ENCODE measurements around the gene POPDC2. TPM values are rescaled to one million over a fixed set of nuclear protein-coding genes. Genes with fewer than 3 reads are reported as not detected.
"Not testable (repeated sequence)": the region's sequence is repeated elsewhere in the genome, so short reads cannot be mapped to it uniquely, and the experiment has no call there.

The POPDC2 gene
- total RNA-seq, 1 experiment from 2014 or later = 0.37 TPM

- Mint-ChIP-seq H3K27ac (no peak overlapping the region), H3K4me1 (peaks cover 18 to 21% of the 10 kb centered on the region in 2 experiments), H3K9me3 (no peaks in the 10 kb centered on the region), H3K27me3 (ENCODE audit: low read depth) (no peaks in the 10 kb centered on the region), H3K36me3 (ENCODE audit: insufficient read depth in 1 of 3, low read depth in 3 of 3) (peaks cover under 1 to 9% (median 4%) of the 10 kb centered on the region in 3 experiments), H3K4me3 (no peak overlapping the region)
- H3K14ac ChIP-seq (ENCODE audit: insufficient read depth, low read length) = no peak overlapping the region
- no peak overlapping the region for H2AK5ac ChIP-seq (ENCODE audit: insufficient read length, low read length)
- TF ChIP-seq CTCF (conservative IDR thresholded peaks at IDR 0.05) = no peak
- H3K4ac ChIP-seq (ENCODE audit: low read depth, low read length) = no peak overlapping the region
- no peak for DNase-seq
- H4K91ac ChIP-seq (ENCODE audit: insufficient read length, low read depth, low read length) = no peak overlapping the region
- no peak overlapping the region for H2BK20ac ChIP-seq (ENCODE audit: low read depth, low read length, poor library complexity, severe bottlenecking)
- no peak overlapping the region for H3K18ac ChIP-seq (ENCODE audit: insufficient read length, low read depth, low read length)
- H3T11ph ChIP-seq (ENCODE audit: low read length) = no peak overlapping the region
- H3K4me1 ChIP-seq (ENCODE audit: insufficient read depth, low read length) = no peaks in the 10 kb centered on the region
- H2BK12ac ChIP-seq (ENCODE audit: insufficient read length, low read depth, low read length) = no peak overlapping the region
- no peak overlapping the region for H2BK5ac ChIP-seq (ENCODE audit: insufficient read length, low read length)
- H2BK15ac ChIP-seq (ENCODE audit: low read depth, low read length) = no peak overlapping the region
- no peaks in the 10 kb centered on the region for H4K20me1 ChIP-seq (ENCODE audit: control insufficient read depth, insufficient read depth, insufficient read length)
- peaks cover 5% of the 10 kb centered on the region; the same call in 1 of the 2 replicates for H3K79me2 ChIP-seq (ENCODE audit: insufficient read depth, low read length)
- no peak overlapping the region for H4K8ac ChIP-seq (replicated peaks; ENCODE audit: insufficient read length, low read depth, low read length)
- no peak overlapping the region for H3K9ac ChIP-seq (ENCODE audit: extremely low read depth, insufficient read length, low read length)
- no peak overlapping the region for H2AFZ ChIP-seq (ENCODE audit: low read length)
- H3K4me2 ChIP-seq (ENCODE audit: insufficient read depth, insufficient read length, low read length) = no peak overlapping the region
- H3K27ac ChIP-seq (ENCODE audit: insufficient read length, low read depth, low read length) = no peak overlapping the region
- no peaks in the 10 kb centered on the region for H3K9me3 ChIP-seq (ENCODE audit: control insufficient read depth, low read depth, low read length)
- H3K79me1 ChIP-seq (ENCODE audit: insufficient read depth, low read depth, low read length, poor library complexity, severe bottlenecking) = no peaks in the 10 kb centered on the region
- H3K56ac ChIP-seq (ENCODE audit: insufficient read length, low read depth, low read length) = no peak overlapping the region
- H4K5ac ChIP-seq (ENCODE audit: insufficient read length, low read depth, low read length) = no peak overlapping the region
- H2BK120ac ChIP-seq (ENCODE audit: low read depth, low read length, poor library complexity, severe bottlenecking) = no peak overlapping the region
- H3K27me3 ChIP-seq (ENCODE audit: insufficient read depth, low read length) = no peaks in the 10 kb centered on the region
- no peaks in the 10 kb centered on the region for H3K23me2 ChIP-seq (ENCODE audit: insufficient read length, low read depth, low read length, poor library complexity, severe bottlenecking)
- no peak overlapping the region for H3K23ac ChIP-seq (ENCODE audit: insufficient read length, low read depth, low read length)
Measured at GRCh38 chr3:119679874-119680273, 19.5 kb upstream of the POPDC2 start.

- not testable (repeated sequence) for H3K23me2 ChIP-seq (ENCODE audit: insufficient read length, low read depth, low read length, poor library complexity, severe bottlenecking); H3T11ph ChIP-seq (ENCODE audit: low read length); H3K18ac ChIP-seq (ENCODE audit: insufficient read length, low read depth, low read length); H3K56ac ChIP-seq (ENCODE audit: insufficient read length, low read depth, low read length); H2BK5ac ChIP-seq (ENCODE audit: insufficient read length, low read length); H4K91ac ChIP-seq (ENCODE audit: insufficient read length, low read depth, low read length); H3K4me3 Mint-ChIP-seq; H2BK15ac ChIP-seq (ENCODE audit: low read depth, low read length); H4K5ac ChIP-seq (ENCODE audit: insufficient read length, low read depth, low read length); H3K27ac Mint-ChIP-seq; H4K20me1 ChIP-seq (ENCODE audit: control insufficient read depth, insufficient read depth, insufficient read length); H3K27ac ChIP-seq (ENCODE audit: insufficient read length, low read depth, low read length); H3K79me1 ChIP-seq (ENCODE audit: insufficient read depth, low read depth, low read length, poor library complexity, severe bottlenecking); H2BK120ac ChIP-seq (ENCODE audit: low read depth, low read length, poor library complexity, severe bottlenecking); H3K14ac ChIP-seq (ENCODE audit: insufficient read depth, low read length); H3K79me2 ChIP-seq (ENCODE audit: insufficient read depth, low read length); H2AFZ ChIP-seq (ENCODE audit: low read length); H3K4me2 ChIP-seq (ENCODE audit: insufficient read depth, insufficient read length, low read length); H3K4ac ChIP-seq (ENCODE audit: low read depth, low read length); H2BK12ac ChIP-seq (ENCODE audit: insufficient read length, low read depth, low read length); H3K9me3 ChIP-seq (ENCODE audit: control insufficient read depth, low read depth, low read length); H3K9me3 Mint-ChIP-seq; H3K9ac ChIP-seq (ENCODE audit: extremely low read depth, insufficient read length, low read length); H2BK20ac ChIP-seq (ENCODE audit: low read depth, low read length, poor library complexity, severe bottlenecking); H3K4me1 ChIP-seq (ENCODE audit: insufficient read depth, low read length); H2AK5ac ChIP-seq (ENCODE audit: insufficient read length, low read length); H3K27me3 Mint-ChIP-seq (ENCODE audit: low read depth); DNase-seq; H3K23ac ChIP-seq (ENCODE audit: insufficient read length, low read depth, low read length); H4K8ac ChIP-seq (replicated peaks; ENCODE audit: insufficient read length, low read depth, low read length); H3K27me3 ChIP-seq (ENCODE audit: insufficient read depth, low read length)
- Mint-ChIP-seq H3K4me1 (peaks cover 17 to 19% of the 10 kb centered on the region in 2 experiments), H3K36me3 (ENCODE audit: insufficient read depth in 1 of 3, low read depth in 3 of 3) (peaks cover 5 to 24% (median 19%) of the 10 kb centered on the region in 3 experiments)
- WGBS (ENCODE audit: extremely low coverage, insufficient read length, low lambda C conversion rate) = no CpG with 5 or more reads among the region's 10 CpGs
Measured at GRCh38 chr3:119678209-119678608, 17.8 kb upstream of the POPDC2 start.
